Activated naive CD4-positive, alpha-beta T cell treated with Interleukin-2 at 50 U/mL for 16 hours (primary cell): Measurements from ENCODE around the gene E2F4.

Experiments
- DNase-seq: peaks from one replicate; pipeline ENCODE4 v3.0.0-alpha.2; 2020

E2F4 gene

GRCh38 chr16:67237396-67238277, 45.7 kb downstream of the E2F4 start:
- no peak for DNase-seq

DNA sequence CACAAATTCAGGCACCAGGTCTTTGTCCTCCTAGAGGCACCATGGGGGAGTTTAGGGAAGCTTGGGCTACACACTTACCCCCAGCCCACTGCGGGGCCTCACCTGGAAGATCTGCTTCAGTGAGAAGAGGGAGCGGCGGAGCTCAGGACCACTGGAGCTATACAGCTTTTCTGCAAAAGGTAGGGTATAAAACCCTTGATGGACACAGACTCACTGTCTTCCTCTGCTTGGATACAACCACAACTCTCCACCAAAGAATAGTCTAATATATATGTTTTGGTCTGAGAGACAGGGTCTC, 46.3 kb downstream of the E2F4 start:
- no peak for DNase-seq

GRCh38 chr16:67238806-67239470, 47.0 kb downstream of the E2F4 start:
- no peak for DNase-seq

- no peak for DNase-seq
These were observed 48.6 kb downstream of the E2F4 start for GRCh38 chr16:67240506-67240905.

DNA sequence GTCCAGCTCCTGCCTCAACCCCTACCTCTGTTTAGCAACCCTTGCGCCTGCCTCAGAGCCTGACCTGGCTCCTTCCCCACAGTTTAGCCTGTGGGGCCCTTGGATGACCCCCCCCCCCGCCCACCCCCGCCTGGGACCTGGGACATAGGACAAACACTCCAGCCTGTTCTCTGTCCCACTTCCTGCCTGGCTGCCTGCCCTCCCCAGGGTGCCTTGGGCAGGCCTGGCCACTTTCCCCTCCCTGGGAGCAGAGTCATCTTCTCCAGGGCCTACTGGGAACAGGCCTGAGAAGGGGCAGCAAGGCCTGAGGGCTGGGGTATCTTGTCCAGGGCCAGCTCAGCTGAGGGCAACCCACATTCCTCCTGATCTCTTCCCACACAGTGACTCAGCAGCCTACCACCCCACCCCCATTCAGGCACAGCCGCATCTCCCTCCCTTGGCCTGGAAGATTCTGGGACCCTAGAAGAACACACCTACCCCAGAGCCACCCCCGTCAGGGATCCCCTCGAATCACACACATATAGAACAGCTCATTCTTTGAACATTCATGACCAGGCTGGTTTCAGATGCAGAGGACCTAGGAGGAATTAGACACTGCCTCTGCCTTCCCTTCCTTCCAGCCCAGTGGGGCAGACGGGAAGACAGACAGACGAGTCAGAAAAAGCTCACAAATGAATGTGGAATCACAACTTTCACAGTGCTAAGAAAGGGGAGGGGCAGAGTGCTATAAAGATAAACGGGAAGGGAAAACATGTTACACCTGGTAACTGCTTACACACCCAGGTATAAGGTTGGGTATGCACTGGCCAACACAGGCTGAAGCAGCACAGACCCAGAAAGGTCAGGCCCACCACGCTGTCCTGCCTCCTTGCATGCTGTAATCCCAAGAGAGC, 49.3 kb downstream of the E2F4 start:
- DNase-seq: no peak

GRCh38 chr16:67242138-67242730, 50.3 kb downstream of the E2F4 start:
- DNase-seq: no peak

GRCh38 chr16:67243481-67243880, 51.5 kb downstream of the E2F4 start:
- no peak for DNase-seq

GRCh38 chr16:67244387-67245185, 52.6 kb downstream of the E2F4 start:
- peak; percentile 83 for DNase-seq

DNA sequence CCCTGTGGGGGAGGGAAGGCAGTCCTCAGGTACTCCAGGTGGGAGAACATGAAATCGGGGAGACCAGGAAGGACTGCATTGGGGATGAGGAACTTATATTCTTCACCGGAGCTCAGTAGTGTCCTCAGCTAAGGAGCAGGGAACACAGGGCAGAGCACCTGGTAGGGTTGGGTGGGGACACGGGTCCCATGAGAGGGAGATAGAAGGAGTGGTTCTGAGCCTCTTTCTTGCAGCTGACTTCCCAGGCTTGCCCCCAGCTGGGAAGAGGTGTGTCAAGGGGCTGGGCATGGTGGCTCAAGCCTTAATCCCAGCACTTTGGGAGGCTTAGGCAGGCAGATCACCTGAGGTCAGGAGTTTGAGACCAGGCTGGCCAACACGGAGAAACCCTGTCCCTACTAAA, 53.2 kb downstream of the E2F4 start:
- DNase-seq: no peak

DNA sequence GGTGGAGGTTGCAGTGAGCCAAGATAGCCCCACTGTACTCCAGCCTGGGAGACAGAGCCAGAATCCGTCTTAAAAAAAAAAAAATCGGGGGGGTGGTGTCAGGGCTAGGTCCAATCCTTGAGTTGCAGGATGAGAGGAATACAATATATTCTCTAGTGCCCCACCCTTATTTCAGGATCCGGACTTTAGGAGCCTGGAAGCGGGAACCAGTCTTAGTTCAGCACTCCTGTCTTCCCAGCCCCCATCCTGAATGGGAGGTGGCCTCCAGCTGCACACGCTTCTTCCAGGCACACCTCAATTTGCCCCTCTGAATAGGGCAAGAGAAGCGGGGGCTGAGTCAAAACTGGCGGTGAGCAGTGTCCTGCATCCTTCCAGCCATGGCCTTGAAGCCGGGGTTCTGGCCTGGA, 53.7 kb downstream of the E2F4 start:
- DNase-seq: no peak

GRCh38 chr16:67246081-67246755, 54.3 kb downstream of the E2F4 start:
- DNase-seq: peak; percentile 52

DNA sequence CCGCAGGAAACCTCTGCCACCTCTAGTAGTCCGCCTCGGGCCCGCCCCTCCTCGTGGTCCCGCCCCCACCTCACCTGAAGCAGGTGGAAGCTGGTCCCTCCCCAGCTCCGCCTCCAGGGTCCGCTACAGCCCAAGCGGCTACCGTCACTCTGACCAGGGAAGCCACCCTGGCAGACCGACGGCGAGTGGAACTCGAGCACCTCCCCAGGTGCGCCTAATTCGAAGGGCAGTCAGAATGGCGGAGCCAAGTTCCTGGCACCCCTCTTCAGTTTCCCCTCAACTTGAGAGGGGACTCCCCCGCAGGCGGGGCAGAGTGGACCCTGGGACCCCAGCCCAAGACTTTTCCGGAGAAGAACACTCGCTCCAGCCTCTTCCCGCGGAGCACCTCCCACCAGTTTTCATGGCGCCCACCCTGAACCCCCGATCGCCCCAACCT, 54.8 kb downstream of the E2F4 start:
- no peak for DNase-seq

- peak; percentile 98 for DNase-seq
These were observed 55.5 kb downstream of the E2F4 start, which contains the start of gene FHOD1 for GRCh38 chr16:67247192-67248072. Gene FHOD1 (minus strand): TSS chr16:67247481. CDS start chr16:67247410, 71 bp downstream.

DNA sequence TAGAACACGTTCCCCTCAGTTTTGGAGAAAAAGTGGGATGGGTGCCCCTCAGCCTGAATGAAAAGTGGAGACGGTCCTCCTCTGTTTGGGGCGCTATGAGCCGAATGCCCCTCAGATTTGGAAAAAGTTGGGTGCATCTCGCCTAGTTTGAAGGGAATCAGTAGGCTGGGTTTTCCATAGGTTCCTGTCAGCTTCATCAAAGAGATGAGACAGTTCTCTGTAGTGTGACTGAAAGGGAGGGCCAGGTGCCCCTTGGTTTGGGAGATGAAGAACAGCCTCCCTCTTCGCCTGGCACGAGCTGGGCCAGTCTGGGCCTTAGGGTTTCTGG, 56.1 kb downstream of the E2F4 start:
- DNase-seq: no peak
